GM12873 (cell line): ENCODE measurements around the gene EYA4.

Source experiments
- CTCF ChIP-seq: IDR thresholded peaks from 2 replicates; pipeline ENCODE4 v1.5.1; 2012; ENCODE audit warnings: low read depth, mild to moderate bottlenecking, moderate library complexity, low read length, control low read depth; ENCODE audit not compliant: insufficient read depth; ENCODE audit errors: missing control alignments

EYA4 gene

GRCh38 chr6:133408543-133408942 lies 167.4 kb downstream of the EYA4 start:
- TF ChIP-seq CTCF, result no peak

- no peak for TF ChIP-seq CTCF
Measured at GRCh38 chr6:133410638-133411435, 169.7 kb downstream of the EYA4 start.

- TF ChIP-seq CTCF, result no peak
Measured at GRCh38 chr6:133411757-133412156, 170.6 kb downstream of the EYA4 start.

GRCh38 chr6:133415262-133415661 lies 174.1 kb downstream of the EYA4 start:
- no peak for TF ChIP-seq CTCF

- TF ChIP-seq CTCF, result no peak
Measured at GRCh38 chr6:133418108-133418507, 177.0 kb downstream of the EYA4 start.

- TF ChIP-seq CTCF, result no peak
Measured at GRCh38 chr6:133423242-133423641, 182.1 kb downstream of the EYA4 start.

- TF ChIP-seq CTCF, result no peak
Measured at GRCh38 chr6:133424359-133424758, 183.2 kb downstream of the EYA4 start.

- TF ChIP-seq CTCF, result no peak
Measured at GRCh38 chr6:133426038-133426437, 184.9 kb downstream of the EYA4 start.
